GM12878 (cell line): Measurements from ENCODE around the gene DENND1A. TPM values are rescaled to one million over a fixed set of nuclear protein-coding genes. Genes with fewer than 3 reads are reported as not detected.

Experiments used
- ATAC-seq: fragments of 200-7000 bp; cut with Tn5 transposase; 3 replicates; pipeline ENCODE4 v1.9.1; 2020; ENCODE audit warnings: mild to moderate bottlenecking, moderate library complexity
- BruUV-seq: library from RNA; stranded (reverse); fragments of 400-500 nt; replicated peaks from 2 replicates; lab custom pipeline; 2021; lab: Mats Ljungman, UMichigan
- CTCF ChIA-PET: fragments of 300-600 bp; sonication (Branson Sonifier 250); formaldehyde crosslinking; extraction: SDS; loops from one replicate; lab custom pipeline; 2021; ENCODE audit warnings: inconsistent platforms; lab: Yijun Ruan, JAX
- POLR2A ChIA-PET: fragments of 350-600 bp; formaldehyde crosslinking; extraction: SDS; loops from one replicate; lab custom pipeline; 2021; ENCODE audit warnings: inconsistent platforms; lab: Charles Lee
- RAD21 ChIA-PET: fragments of 300-600 bp; sonication (Branson Sonifier 250); formaldehyde crosslinking; loops from one replicate; lab custom pipeline; 2023; ENCODE audit warnings: antibody characterized with exemption; ENCODE audit not compliant: unreplicated experiment; lab: Charles Lee
- SMC1A ChIA-PET: fragments of 300-600 bp; sonication (Branson Sonifier 250); formaldehyde crosslinking; loops from one replicate; lab custom pipeline; 2023; ENCODE audit not compliant: unreplicated experiment, uncharacterized antibody; lab: Charles Lee
- DNase-seq: peaks from one replicate; pipeline ENCODE4 v3.0.0-alpha.2; 2011; ENCODE audit warnings: low read depth, low spot score
- FAIRE-seq: peaks from 3 replicates; lab custom pipeline; 2011; peaks lifted over from hg19 to GRCh38; lab: Jason Lieb, UNC
- H2AFZ ChIP-seq: 2 replicates; pipeline ENCODE4 v1.6.0; 2011; ENCODE audit warnings: low read depth, low read length, control low read depth; ENCODE audit not compliant: control insufficient read depth
- H3K27ac ChIP-seq: 2 replicates; pipeline ENCODE4 v1.5.1; 2011; ENCODE audit warnings: control low read depth; ENCODE audit not compliant: control insufficient read depth, insufficient read depth
- H3K27me3 ChIP-seq, 2 experiments: replicated peaks in 1 of 2; 2 replicates each; pipeline versions ENCODE4 v1.6.0 to v1.6.1; 2011; ENCODE audit warnings: low read length in 1 of 2; ENCODE audit not compliant: control insufficient read depth in 2 of 2, insufficient read depth in 2 of 2
- H3K36me3 ChIP-seq, 2 experiments: 2 replicates each; pipeline ENCODE4 v1.5.1; 2011; ENCODE audit warnings: low read length in 1 of 2; ENCODE audit not compliant: control insufficient read depth in 2 of 2, insufficient read depth in 2 of 2
- H3K4me1 ChIP-seq: 2 replicates; pipeline ENCODE4 v1.6.1; 2011; ENCODE audit warnings: mild to moderate bottlenecking, low read length, moderate library complexity, mixed read lengths; ENCODE audit not compliant: control insufficient read depth, insufficient read depth
- H3K4me2 ChIP-seq: 2 replicates; pipeline ENCODE4 v1.6.0; 2011; ENCODE audit warnings: control low read depth; ENCODE audit not compliant: control insufficient read depth, insufficient read depth
- H3K4me3 ChIP-seq: fragments of 200-600 bp; sonication (generic); 2 replicates; pipeline ENCODE4 v1.5.1; 2016
- H3K79me2 ChIP-seq: 2 replicates; pipeline ENCODE4 v1.6.0; 2011; ENCODE audit warnings: low read length; ENCODE audit not compliant: control insufficient read depth, insufficient read depth
- H3K9ac ChIP-seq: 2 replicates; pipeline ENCODE4 v1.8.0; 2011; ENCODE audit warnings: low read length, control low read depth, mixed read lengths; ENCODE audit not compliant: control insufficient read depth, insufficient read depth
- H3K9me3 ChIP-seq: replicated peaks from 3 replicates; pipeline ENCODE4 v1.5.1; 2011; ENCODE audit warnings: mild to moderate bottlenecking, low read length; ENCODE audit not compliant: control insufficient read depth, insufficient read depth
- H4K20me1 ChIP-seq: 2 replicates; pipeline ENCODE4 v1.6.0; 2011; ENCODE audit not compliant: control insufficient read depth, insufficient read depth
- HDAC2 ChIP-seq: fragments of 200-600 bp; sonication (generic); IDR thresholded peaks from 2 replicates; pipeline ENCODE4 v1.6.1; 2017
- MTA2 ChIP-seq: fragments of 450-650 bp; IDR thresholded peaks from 2 replicates; pipeline ENCODE4 v1.6.1; 2016; ENCODE audit warnings: low read depth, mild to moderate bottlenecking, moderate library complexity
- MXI1 ChIP-seq: fragments of 150-350 bp; IDR thresholded peaks from 2 replicates; pipeline ENCODE4 v1.6.1; 2011; ENCODE audit warnings: low read depth, mild to moderate bottlenecking, inconsistent platforms, low read length, improper control_type of control experiment
- RCOR1 ChIP-seq: conservative IDR thresholded peaks from 2 replicates; pipeline ENCODE4 v1.6.1; 2012; ENCODE audit warnings: low read depth, low read length, improper control_type of control experiment
- SP1 ChIP-seq: IDR thresholded peaks from one replicate; pipeline ENCODE4 v1.6.1; 2011; ENCODE audit warnings: low read depth, low read length
- SPI1 ChIP-seq: IDR thresholded peaks from 2 replicates; pipeline ENCODE4 v1.6.1; 2011; ENCODE audit warnings: low read depth, mild to moderate bottlenecking, low read length, moderate library complexity, borderline replicate concordance; ENCODE audit not compliant: insufficient read depth
- SRF ChIP-seq, 2 experiments: IDR thresholded peaks; 2 replicates each; pipeline ENCODE4 v1.6.1; 2011; ENCODE audit warnings: low read depth in 2 of 2, low read length in 2 of 2, mild to moderate bottlenecking in 1 of 2, moderate library complexity in 1 of 2
- ZNF24 ChIP-seq: fragments of 450-650 bp; IDR thresholded peaks from 2 replicates; pipeline ENCODE4 v1.6.1; 2017; ENCODE audit warnings: antibody characterized with exemption, mild to moderate bottlenecking
- ZNF274 ChIP-seq: IDR thresholded peaks from one replicate; pipeline ENCODE4 v1.8.0; 2011; ENCODE audit not compliant: insufficient read length, insufficient read depth
- WGBS: methylation state at CpG from one replicate; pipeline ENCODE4 v1.1.6; 2016; ENCODE audit warnings: low lambda C conversion rate; ENCODE audit not compliant: insufficient replicate concordance, insufficient coverage; ENCODE audit errors: missing lambda C conversion rate; 5-methylcytosine and 5-hydroxymethylcytosine counted together
- in situ Hi-C: fragments of 300-500 bp; cut with MboI; formaldehyde crosslinking; loops from 9 replicates; pipeline ENCODE4 v1.14.3; 2018; ENCODE audit warnings: mixed read lengths
- intact Hi-C: fragments of 100-400 bp; cut with micrococcal nuclease; formaldehyde crosslinking; loops from one replicate; pipeline ENCODE4 v1.14.2; 2022; ENCODE audit not compliant: unreplicated experiment
- polyA plus RNA-seq, 11 experiments: library from polyadenylated mRNA; depleted of rRNA in 4 of 11; unstranded in 6 of 11; stranded (reverse) in 5 of 11; fragments of >200 nt; fragmentation: Nextera tagmentation in 4 of 11; fragmentation: Illumina TruSeq in 1 of 11; extraction: Ambion mirVana in 4 of 11; extraction: Trizol in 1 of 11; gene quantifications; 1 replicate in 1 of 11; 2 replicates in 10 of 11; pipeline versions ENCODE4 v1.2.1 to v1.2.3, GENCODE V29; 2011 to 2016; ENCODE audit warnings: inconsistent platforms in 2 of 11, missing spikeins in 2 of 11, low read depth in 1 of 11
- total RNA-seq, 4 experiments: library from RNA; depleted of rRNA in 3 of 4; stranded (reverse); fragments of >200 nt in 3 of 4; fragmentation: Illumina TruSeq in 1 of 4; extraction: Trizol in 1 of 4; gene quantifications; 2 replicates each; pipeline versions ENCODE4 v1.2.1 to v1.2.3, GENCODE V29; 2013 to 2021
- TF ChIP-seq, protein P1 (sequence below): IDR thresholded peaks from 2 replicates; pipeline ENCODE4 v1.6.1; 2012; ENCODE audit warnings: low read depth, low read length, improper control_type of control experiment
- TF ChIP-seq, protein P2 (sequence below): fragments of 450-650 bp; IDR thresholded peaks from 2 replicates; pipeline ENCODE4 v1.6.1; 2018; ENCODE audit warnings: borderline replicate concordance, mild to moderate bottlenecking; ENCODE audit not compliant: partially characterized antibody
- TF ChIP-seq, protein P3 (sequence below): IDR thresholded peaks from 2 replicates; pipeline ENCODE4 v1.6.1; 2011; ENCODE audit warnings: mild to moderate bottlenecking, low read depth, low read length, moderate library complexity; ENCODE audit not compliant: insufficient replicate concordance
- TF ChIP-seq, protein P4 (sequence below): fragments of 150-350 bp; IDR thresholded peaks from 2 replicates; pipeline ENCODE4 v1.6.1; 2016; ENCODE audit warnings: low read depth, low read length

The DENND1A gene
- total and polyA plus RNA-seq, 10 of the 15 experiments (the other 5 are each of a cell fraction or from before 2014, with no cell fraction given), result 14.1 to 48.6 (median 35.2) TPM

DNA sequence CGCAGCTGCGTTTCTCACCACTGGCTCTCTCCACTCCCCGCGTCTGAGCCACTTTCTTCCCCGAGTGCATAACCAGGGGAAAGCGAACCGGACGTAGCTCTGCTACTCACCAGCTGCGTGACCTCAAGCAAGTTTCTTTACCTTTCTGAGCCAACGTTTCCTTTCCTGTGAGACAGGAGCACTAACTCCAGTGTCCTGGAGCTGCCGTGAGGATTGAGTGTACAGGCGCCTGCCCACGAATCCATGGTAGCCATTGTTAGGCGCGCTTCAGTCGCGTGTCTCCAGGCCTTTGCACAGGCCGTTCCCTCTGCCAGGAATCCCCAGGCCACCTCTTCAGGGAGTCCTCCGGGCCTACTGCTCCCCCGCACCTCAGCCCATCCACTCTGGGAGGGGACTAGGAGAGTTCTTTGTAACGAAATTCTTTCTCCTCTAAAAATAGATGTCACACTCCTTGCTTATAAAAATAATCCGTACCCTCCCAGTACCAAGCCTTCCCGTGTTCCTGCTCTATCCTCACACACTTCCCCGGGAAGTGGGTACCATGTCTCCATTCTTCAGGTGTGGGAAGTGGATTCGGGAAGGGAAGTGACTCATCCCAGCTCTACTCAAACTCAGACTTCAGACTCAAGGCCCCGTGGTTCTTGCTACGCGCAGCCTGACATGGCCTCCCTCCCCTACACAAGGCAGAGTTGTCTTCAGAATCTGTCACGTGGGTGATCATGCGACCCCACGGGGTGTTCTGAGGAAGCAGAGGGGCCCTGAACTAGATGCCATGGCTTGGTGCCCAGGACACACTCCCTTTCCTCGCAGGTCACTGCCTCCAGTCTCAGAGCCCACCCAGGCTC, 590.0 kb downstream of the DENND1A start:
- H3K27ac ChIP-seq, result peak overlapping the region; percentile 99
- H3K9ac ChIP-seq, result peak overlapping the region; percentile 81
- RAD21 ChIA-PET, result interaction anchor here (0.6 to 7.9 kb wide), 17 partner anchors 10 to 1320 kb away, joined by 3 to 61 read pairs (median 5); no protein-coding TSS in a partner anchor
- SMC1A ChIA-PET, result interaction anchor here (0.6 to 12.9 kb wide), 15 partner anchors 9 to 245 kb away, joined by 3 to 268 read pairs (median 5); no protein-coding TSS in a partner anchor
- FAIRE-seq, result peak; percentile 23
- POLR2A ChIA-PET, result interaction anchor here (0.9 to 4.2 kb wide), 8 partner anchors 8 to 110 kb away, joined by 3 to 35 read pairs (median 4); no protein-coding TSS in a partner anchor
- DNase-seq, result peak; percentile 78
- H3K4me1 ChIP-seq, result peaks cover 95% of the 10 kb centered on the region
- in situ Hi-C loops, result loop anchor here (5.0 kb wide), 1 partner anchor 108 kb away; no protein-coding TSS in a partner anchor
- intact Hi-C loops, result loop anchor here (1.0 to 10.0 kb wide), 6 partner anchors 18 to 505 kb away; partner anchors contain the start of genes RC3H2 and STRBP
- H3K79me2 ChIP-seq, result no peaks in the 10 kb centered on the region
- WGBS, result 2% methylated on average over 31 of the region's 32 CpGs
- no peaks in the 10 kb centered on the region for H4K20me1 ChIP-seq
- no peaks in the 10 kb centered on the region for H3K9me3 ChIP-seq
- CTCF ChIA-PET, result interaction anchor here (0.6 to 4.8 kb wide), 16 partner anchors 10 to 531 kb away, joined by 3 to 56 read pairs (median 4); no protein-coding TSS in a partner anchor
- H3K4me2 ChIP-seq, result peak overlapping the region; percentile 67
- H3K36me3 ChIP-seq, result no peaks in the 10 kb centered on the region
- peak; percentile 50 for ATAC-seq
- no peaks in the 10 kb centered on the region for H3K27me3 ChIP-seq
- H3K4me3 ChIP-seq, result peak overlapping the region; percentile 60
- H2AFZ ChIP-seq, result peak overlapping the region; percentile 58
- TSS peak; percentile 91 for BruUV-seq
- no peak for TF ChIP-seq ZNF24
- TF ChIP-seq, protein P1, sequence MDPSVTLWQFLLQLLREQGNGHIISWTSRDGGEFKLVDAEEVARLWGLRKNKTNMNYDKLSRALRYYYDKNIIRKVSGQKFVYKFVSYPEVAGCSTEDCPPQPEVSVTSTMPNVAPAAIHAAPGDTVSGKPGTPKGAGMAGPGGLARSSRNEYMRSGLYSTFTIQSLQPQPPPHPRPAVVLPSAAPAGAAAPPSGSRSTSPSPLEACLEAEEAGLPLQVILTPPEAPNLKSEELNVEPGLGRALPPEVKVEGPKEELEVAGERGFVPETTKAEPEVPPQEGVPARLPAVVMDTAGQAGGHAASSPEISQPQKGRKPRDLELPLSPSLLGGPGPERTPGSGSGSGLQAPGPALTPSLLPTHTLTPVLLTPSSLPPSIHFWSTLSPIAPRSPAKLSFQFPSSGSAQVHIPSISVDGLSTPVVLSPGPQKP, result no peak
- TF ChIP-seq, protein P2, sequence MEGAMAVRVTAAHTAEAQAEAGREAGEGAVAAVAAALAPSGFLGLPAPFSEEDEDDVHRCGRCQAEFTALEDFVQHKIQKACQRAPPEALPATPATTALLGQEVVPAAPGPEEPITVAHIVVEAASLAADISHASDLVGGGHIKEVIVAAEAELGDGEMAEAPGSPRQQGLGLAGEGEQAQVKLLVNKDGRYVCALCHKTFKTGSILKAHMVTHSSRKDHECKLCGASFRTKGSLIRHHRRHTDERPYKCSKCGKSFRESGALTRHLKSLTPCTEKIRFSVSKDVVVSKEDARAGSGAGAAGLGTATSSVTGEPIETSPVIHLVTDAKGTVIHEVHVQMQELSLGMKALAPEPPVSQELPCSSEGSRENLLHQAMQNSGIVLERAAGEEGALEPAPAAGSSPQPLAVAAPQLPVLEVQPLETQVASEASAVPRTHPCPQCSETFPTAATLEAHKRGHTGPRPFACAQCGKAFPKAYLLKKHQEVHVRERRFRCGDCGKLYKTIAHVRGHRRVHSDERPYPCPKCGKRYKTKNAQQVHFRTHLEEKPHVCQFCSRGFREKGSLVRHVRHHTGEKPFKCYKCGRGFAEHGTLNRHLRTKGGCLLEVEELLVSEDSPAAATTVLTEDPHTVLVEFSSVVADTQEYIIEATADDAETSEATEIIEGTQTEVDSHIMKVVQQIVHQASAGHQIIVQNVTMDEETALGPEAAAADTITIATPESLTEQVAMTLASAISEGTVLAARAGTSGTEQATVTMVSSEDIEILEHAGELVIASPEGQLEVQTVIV, result no peak
- TF ChIP-seq MTA2, result no peak
- TF ChIP-seq HDAC2, result no peak
- TF ChIP-seq, protein P3, sequence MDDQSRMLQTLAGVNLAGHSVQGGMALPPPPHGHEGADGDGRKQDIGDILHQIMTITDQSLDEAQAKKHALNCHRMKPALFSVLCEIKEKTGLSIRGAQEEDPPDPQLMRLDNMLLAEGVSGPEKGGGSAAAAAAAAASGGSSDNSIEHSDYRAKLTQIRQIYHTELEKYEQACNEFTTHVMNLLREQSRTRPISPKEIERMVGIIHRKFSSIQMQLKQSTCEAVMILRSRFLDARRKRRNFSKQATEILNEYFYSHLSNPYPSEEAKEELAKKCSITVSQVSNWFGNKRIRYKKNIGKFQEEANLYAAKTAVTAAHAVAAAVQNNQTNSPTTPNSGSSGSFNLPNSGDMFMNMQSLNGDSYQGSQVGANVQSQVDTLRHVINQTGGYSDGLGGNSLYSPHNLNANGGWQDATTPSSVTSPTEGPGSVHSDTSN, result no peak
- peak; percentile 64 for TF ChIP-seq MXI1
- TF ChIP-seq SRF (IDR thresholded peaks at IDR 0.05; ENCODE audit: low read depth in 2 of 2, low read length in 2 of 2), result peak in 1 of 2 experiments; percentile 28; a peak in 1 of 4 replicates
- peak; percentile 52; the same call in 1 of the 2 replicates for TF ChIP-seq SPI1
- no peak; the same call in 1 of the 2 replicates for TF ChIP-seq RCOR1
- peak; percentile 29 for TF ChIP-seq SP1
- no peak for TF ChIP-seq ZNF274
- TF ChIP-seq, protein P4, sequence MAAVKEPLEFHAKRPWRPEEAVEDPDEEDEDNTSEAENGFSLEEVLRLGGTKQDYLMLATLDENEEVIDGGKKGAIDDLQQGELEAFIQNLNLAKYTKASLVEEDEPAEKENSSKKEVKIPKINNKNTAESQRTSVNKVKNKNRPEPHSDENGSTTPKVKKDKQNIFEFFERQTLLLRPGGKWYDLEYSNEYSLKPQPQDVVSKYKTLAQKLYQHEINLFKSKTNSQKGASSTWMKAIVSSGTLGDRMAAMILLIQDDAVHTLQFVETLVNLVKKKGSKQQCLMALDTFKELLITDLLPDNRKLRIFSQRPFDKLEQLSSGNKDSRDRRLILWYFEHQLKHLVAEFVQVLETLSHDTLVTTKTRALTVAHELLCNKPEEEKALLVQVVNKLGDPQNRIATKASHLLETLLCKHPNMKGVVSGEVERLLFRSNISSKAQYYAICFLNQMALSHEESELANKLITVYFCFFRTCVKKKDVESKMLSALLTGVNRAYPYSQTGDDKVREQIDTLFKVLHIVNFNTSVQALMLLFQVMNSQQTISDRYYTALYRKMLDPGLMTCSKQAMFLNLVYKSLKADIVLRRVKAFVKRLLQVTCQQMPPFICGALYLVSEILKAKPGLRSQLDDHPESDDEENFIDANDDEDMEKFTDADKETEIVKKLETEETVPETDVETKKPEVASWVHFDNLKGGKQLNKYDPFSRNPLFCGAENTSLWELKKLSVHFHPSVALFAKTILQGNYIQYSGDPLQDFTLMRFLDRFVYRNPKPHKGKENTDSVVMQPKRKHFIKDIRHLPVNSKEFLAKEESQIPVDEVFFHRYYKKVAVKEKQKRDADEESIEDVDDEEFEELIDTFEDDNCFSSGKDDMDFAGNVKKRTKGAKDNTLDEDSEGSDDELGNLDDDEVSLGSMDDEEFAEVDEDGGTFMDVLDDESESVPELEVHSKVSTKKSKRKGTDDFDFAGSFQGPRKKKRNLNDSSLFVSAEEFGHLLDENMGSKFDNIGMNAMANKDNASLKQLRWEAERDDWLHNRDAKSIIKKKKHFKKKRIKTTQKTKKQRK, result no peak
